Body of pancreas (tissue), 4 donors: ENCODE results near the gene SAMD10.

ENCODE experiments used
- CTCF ChIP-seq, 7 experiments: fragments of 450-650 bp in 4 of 7; fragments of 200-600 bp in 3 of 7; sonication (generic) in 3 of 7; IDR thresholded peaks; one replicate each; pipeline ENCODE4 v1.5.1; 2016 to 2019; ENCODE audit warnings: antibody characterized with exemption in 7 of 7
- POLR2A ChIP-seq, 3 donors: fragments of 450-650 bp; IDR thresholded peaks; one replicate each; pipeline ENCODE4 v1.6.1; 2016; ENCODE audit warnings: antibody characterized with exemption in 3 of 3, mild to moderate bottlenecking in 2 of 3

- TF ChIP-seq CTCF (IDR thresholded peaks at IDR 0.05) (no peak), POLR2A (IDR thresholded peaks at IDR 0.05) (no peak)
Measured at GRCh38 chr20:64011366-64011779, 31.9 kb upstream of the SAMD10 start.
